HG03521 (cell line): ENCODE results near the gene CNTNAP1.
"Not testable (repeated sequence)": the region's sequence is repeated elsewhere in the genome, so short reads cannot be mapped to it uniquely, and the experiment has no call there.

Experiments
- ATAC-seq: cut with Tn5 transposase; IDR thresholded peaks from one replicate; pipeline ENCODE4 v1.9.1; 2021; ENCODE audit warnings: mild to moderate bottlenecking, moderate library complexity; ENCODE audit not compliant: unreplicated experiment

CNTNAP1 gene

GRCh38 chr17:42720996-42721583, 38.8 kb downstream of the CNTNAP1 start:
- ATAC-seq = no peak

DNA sequence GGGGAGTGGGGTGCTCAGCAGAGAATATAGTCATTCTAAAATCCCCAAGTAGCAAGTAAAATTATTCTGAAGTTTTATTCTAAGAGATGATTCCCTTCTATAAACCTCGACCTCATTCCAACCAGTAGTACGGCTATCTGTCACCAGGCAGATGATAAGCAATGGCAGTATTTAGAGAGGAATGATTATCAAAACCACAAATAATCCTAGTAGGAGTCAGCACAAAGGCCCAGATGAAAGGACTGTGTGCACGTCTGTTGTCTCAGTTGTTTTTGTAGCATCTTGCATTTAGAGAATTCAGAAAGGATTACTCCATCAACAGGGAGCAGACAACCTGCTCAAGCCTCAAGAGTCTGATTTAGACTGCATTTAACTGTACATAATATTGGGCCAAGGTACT, 41.3 kb downstream of the CNTNAP1 start:
- ATAC-seq = no peak

DNA sequence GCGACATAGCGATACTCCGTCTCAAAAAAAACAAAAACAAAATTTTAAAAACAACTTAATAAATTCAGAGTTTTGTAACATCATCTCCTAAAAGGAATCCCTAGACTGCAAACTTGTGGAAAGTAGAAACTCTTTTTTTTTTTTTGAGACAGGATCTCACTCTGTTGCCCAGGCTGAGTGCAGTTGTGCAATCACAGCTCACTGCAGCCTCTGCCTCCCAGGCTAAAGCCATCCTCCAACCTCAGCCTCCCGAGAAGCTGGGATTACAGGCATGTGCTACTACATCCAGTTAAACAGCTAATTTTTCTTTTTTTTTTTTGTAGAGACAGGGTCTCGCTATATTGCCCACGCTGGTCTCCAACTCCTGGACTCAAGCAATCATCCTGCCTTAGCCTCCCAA, 42.8 kb downstream of the CNTNAP1 start:
- ATAC-seq = no peak

DNA sequence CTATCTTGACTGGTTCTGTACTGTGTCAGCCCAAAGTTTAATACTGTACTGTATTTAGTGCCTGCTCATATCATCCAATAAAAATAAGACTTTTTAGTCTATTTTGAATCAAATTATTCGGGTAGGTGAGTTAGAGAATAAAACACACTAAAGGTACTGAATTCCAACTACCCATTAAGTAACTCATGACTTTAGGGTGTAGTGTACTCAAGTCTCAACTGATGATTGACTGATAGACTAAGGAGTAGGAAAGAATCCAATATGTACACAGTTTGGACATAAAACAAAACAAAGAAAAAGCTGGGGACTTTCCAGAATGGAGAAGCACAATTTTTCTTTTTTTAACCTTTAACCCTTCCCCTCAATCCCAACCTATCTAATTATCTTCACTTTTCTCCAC, 58.4 kb downstream of the CNTNAP1 start:
- no peak for ATAC-seq

DNA sequence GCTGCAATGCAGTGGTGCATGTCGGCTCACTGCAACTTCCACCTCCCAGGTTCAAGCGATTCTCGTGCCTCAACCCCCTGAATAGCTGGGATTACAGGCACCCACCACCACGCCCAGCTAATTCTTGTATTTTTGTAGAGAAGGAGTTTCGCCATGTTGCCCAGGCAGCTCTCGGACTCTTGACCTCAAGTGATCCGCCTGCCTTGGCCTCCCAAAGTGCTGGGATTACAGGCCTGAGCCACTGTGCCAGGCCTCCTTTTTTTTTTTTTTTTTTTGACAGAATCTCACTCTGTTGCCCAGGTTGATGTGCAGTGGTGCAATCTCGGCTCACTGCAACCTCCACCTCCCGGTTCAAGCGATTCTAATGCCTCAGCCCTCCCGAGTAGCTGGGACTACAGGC, 60.6 kb downstream of the CNTNAP1 start:
- not testable (repeated sequence) for ATAC-seq

- no peak for ATAC-seq
Measured at GRCh38 chr17:42743595-42744282, 61.4 kb downstream of the CNTNAP1 start.

- peak; percentile 52 for ATAC-seq
Measured at GRCh38 chr17:42744283-42744805, 62.0 kb downstream of the CNTNAP1 start.

DNA sequence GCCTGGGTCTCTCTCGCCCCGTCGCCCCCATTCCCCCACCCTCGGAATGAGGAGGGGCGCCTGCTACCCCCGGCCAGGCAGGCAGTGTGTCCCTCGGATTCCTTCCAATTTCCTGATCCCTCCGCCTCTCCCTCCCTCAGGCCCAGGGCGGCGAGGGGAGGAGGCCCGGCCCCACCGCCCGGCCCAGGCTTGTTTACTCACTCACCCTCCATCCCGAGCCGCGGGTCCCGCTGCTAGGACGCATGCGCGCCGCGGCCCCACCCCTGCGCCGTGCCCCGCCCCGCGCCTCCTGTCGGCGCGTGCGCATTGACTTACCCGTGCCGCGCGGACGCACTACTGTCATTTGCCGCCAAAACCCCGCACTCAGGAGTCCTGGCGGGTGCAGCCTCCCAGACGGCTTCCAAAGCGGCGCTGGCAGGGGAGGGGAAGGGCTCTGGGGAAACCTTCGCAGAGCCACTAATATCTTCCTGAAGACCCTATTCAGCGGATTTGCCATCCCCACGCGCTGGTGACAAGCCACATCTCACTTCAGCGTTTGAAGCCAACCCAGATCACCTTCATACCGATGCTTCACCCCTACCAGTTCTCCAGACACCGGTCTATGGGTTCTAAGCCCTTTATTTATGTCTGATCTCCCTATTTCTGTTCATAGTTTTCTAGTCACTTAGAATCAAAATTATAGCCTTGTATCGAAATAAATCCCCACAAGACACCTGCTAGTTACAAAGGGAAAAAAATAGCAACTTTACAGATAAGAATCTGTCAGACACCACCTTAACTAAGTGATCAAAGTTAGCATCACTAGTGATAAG, 62.7 kb downstream of the CNTNAP1 start, which contains the start of gene EZH1:
Gene EZH1 (minus strand): TSS at position 235 of the 812 bp plus-strand sequence. CDS start 16,099 bp downstream, outside the sequence.
- ATAC-seq = peak; percentile 86

DNA sequence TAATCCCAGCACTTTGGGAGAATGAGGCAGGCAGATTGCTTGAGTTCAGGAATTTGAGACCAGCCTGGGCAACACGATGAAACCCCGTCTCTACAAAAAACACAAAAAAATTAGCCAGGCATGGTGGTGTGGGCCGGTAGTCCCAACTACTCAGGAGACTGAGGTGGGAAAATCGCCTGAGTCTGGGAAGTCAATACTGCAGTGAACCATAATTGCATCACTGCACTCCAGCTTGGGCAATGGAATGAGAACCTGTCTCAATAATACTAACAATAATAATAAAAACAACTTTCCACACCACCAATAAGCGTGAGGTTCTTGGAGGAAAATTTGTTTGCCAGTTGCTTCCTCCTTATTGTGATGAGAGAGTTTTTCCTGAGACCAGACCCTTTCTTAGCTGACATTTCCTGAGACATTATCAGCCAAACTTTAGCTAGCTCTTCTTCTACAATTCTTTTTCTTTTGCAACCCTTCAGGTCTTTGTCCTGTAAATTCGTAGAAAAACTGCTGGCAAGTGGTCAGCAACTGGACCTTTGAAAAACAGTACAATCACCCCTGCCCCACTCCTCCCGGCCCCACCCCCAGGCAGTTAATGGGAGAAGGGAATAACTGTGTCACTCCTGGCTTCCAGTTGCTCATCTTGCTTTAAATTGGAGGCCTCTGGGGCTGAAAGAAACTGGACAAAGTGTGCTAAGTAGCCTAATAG, 66.0 kb downstream of the CNTNAP1 start:
- ATAC-seq = no peak

- no peak for ATAC-seq
Measured at GRCh38 chr17:42748908-42749798, 66.8 kb downstream of the CNTNAP1 start.
